K562 (cell line): ENCODE results near the gene SNUPN. TPM values are rescaled to one million over a fixed set of nuclear protein-coding genes. Genes with fewer than 3 reads are reported as not detected.

ENCODE experiments used
- ATF4 ChIP-seq: fragments of 450-650 bp; formaldehyde crosslinking; IDR thresholded peaks from 2 replicates; pipeline ENCODE4 v1.4.0; 2022; ENCODE audit warnings: mild to moderate bottlenecking, moderate library complexity
- SNAPC5 ChIP-seq: fragments of 250-450 bp; sonication (Bioruptor Pico); IDR thresholded peaks from 2 replicates; pipeline ENCODE4 v1.8.0; 2021; ENCODE audit warnings: moderate library complexity, mild to moderate bottlenecking, inconsistent platforms
- ZNF584 ChIP-seq: fragments of 200-800 bp; sonication (Bioruptor generic); IDR thresholded peaks from 2 replicates; pipeline ENCODE4 v1.6.1; 2016; ENCODE audit warnings: low read depth, mild to moderate bottlenecking, missing genetic modification characterization, missing compliant biosample characterization
- polyA plus RNA-seq, 8 experiments: library from polyadenylated mRNA; depleted of rRNA in 4 of 8; stranded (reverse) in 5 of 8; unstranded in 3 of 8; fragments of >200 nt; fragmentation: Nextera tagmentation in 2 of 8; fragmentation: Illumina TruSeq in 1 of 8; extraction: Ambion mirVana in 2 of 8; extraction: Trizol in 1 of 8; gene quantifications; 2 replicates each; pipeline versions ENCODE4 v1.2.1 to v1.2.3, GENCODE V29; 2011 to 2014; ENCODE audit warnings: inconsistent platforms in 1 of 8, missing spikeins in 1 of 8
- total RNA-seq, 7 experiments: library from RNA; depleted of rRNA in 6 of 7; stranded (reverse); fragments of >200 nt in 6 of 7; fragmentation: Illumina TruSeq in 2 of 7; extraction: Trizol in 2 of 7; gene quantifications; 2 replicates each; pipeline versions ENCODE4 v1.2.1 to v1.2.3, GENCODE V29; 2011 to 2021; ENCODE audit warnings: low replicate concordance in 1 of 7
- TF ChIP-seq, protein P1 (sequence below): fragments of 450-650 bp; IDR thresholded peaks from 2 replicates; pipeline ENCODE4 v1.6.1; 2016; ENCODE audit warnings: mild to moderate bottlenecking, moderate library complexity
- TF ChIP-seq, protein P2 (sequence below): IDR thresholded peaks from 2 replicates; pipeline ENCODE4 v1.6.1; 2014; ENCODE audit warnings: antibody characterized with exemption
- TF ChIP-seq, protein P3 (sequence below): sonication (generic); formaldehyde crosslinking; IDR thresholded peaks from 2 replicates; pipeline ENCODE4 v1.8.0; 2022; ENCODE audit warnings: mild to moderate bottlenecking, missing genetic modification reagents, borderline replicate concordance

The SNUPN gene
- total and polyA plus RNA-seq, 9 of the 15 experiments (the other 6 are each of a cell fraction or from before 2014, with no cell fraction given), result 32.2 to 78.3 (median 40.0) TPM

GRCh38 chr15:75650908-75651809 lies 25.6 kb upstream of the SNUPN start (continued):
- TF ChIP-seq, protein P1, sequence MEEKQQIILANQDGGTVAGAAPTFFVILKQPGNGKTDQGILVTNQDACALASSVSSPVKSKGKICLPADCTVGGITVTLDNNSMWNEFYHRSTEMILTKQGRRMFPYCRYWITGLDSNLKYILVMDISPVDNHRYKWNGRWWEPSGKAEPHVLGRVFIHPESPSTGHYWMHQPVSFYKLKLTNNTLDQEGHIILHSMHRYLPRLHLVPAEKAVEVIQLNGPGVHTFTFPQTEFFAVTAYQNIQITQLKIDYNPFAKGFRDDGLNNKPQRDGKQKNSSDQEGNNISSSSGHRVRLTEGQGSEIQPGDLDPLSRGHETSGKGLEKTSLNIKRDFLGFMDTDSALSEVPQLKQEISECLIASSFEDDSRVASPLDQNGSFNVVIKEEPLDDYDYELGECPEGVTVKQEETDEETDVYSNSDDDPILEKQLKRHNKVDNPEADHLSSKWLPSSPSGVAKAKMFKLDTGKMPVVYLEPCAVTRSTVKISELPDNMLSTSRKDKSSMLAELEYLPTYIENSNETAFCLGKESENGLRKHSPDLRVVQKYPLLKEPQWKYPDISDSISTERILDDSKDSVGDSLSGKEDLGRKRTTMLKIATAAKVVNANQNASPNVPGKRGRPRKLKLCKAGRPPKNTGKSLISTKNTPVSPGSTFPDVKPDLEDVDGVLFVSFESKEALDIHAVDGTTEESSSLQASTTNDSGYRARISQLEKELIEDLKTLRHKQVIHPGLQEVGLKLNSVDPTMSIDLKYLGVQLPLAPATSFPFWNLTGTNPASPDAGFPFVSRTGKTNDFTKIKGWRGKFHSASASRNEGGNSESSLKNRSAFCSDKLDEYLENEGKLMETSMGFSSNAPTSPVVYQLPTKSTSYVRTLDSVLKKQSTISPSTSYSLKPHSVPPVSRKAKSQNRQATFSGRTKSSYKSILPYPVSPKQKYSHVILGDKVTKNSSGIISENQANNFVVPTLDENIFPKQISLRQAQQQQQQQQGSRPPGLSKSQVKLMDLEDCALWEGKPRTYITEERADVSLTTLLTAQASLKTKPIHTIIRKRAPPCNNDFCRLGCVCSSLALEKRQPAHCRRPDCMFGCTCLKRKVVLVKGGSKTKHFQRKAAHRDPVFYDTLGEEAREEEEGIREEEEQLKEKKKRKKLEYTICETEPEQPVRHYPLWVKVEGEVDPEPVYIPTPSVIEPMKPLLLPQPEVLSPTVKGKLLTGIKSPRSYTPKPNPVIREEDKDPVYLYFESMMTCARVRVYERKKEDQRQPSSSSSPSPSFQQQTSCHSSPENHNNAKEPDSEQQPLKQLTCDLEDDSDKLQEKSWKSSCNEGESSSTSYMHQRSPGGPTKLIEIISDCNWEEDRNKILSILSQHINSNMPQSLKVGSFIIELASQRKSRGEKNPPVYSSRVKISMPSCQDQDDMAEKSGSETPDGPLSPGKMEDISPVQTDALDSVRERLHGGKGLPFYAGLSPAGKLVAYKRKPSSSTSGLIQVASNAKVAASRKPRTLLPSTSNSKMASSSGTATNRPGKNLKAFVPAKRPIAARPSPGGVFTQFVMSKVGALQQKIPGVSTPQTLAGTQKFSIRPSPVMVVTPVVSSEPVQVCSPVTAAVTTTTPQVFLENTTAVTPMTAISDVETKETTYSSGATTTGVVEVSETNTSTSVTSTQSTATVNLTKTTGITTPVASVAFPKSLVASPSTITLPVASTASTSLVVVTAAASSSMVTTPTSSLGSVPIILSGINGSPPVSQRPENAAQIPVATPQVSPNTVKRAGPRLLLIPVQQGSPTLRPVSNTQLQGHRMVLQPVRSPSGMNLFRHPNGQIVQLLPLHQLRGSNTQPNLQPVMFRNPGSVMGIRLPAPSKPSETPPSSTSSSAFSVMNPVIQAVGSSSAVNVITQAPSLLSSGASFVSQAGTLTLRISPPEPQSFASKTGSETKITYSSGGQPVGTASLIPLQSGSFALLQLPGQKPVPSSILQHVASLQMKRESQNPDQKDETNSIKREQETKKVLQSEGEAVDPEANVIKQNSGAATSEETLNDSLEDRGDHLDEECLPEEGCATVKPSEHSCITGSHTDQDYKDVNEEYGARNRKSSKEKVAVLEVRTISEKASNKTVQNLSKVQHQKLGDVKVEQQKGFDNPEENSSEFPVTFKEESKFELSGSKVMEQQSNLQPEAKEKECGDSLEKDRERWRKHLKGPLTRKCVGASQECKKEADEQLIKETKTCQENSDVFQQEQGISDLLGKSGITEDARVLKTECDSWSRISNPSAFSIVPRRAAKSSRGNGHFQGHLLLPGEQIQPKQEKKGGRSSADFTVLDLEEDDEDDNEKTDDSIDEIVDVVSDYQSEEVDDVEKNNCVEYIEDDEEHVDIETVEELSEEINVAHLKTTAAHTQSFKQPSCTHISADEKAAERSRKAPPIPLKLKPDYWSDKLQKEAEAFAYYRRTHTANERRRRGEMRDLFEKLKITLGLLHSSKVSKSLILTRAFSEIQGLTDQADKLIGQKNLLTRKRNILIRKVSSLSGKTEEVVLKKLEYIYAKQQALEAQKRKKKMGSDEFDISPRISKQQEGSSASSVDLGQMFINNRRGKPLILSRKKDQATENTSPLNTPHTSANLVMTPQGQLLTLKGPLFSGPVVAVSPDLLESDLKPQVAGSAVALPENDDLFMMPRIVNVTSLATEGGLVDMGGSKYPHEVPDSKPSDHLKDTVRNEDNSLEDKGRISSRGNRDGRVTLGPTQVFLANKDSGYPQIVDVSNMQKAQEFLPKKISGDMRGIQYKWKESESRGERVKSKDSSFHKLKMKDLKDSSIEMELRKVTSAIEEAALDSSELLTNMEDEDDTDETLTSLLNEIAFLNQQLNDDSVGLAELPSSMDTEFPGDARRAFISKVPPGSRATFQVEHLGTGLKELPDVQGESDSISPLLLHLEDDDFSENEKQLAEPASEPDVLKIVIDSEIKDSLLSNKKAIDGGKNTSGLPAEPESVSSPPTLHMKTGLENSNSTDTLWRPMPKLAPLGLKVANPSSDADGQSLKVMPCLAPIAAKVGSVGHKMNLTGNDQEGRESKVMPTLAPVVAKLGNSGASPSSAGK, result no peak
- TF ChIP-seq ZNF584 (peak; percentile 29; the same call in 1 of the 2 replicates), SNAPC5 (CRISPR knock-in tag) (no peak), ATF4 (CRISPR knock-in tag) (no peak)
- TF ChIP-seq, protein P2, sequence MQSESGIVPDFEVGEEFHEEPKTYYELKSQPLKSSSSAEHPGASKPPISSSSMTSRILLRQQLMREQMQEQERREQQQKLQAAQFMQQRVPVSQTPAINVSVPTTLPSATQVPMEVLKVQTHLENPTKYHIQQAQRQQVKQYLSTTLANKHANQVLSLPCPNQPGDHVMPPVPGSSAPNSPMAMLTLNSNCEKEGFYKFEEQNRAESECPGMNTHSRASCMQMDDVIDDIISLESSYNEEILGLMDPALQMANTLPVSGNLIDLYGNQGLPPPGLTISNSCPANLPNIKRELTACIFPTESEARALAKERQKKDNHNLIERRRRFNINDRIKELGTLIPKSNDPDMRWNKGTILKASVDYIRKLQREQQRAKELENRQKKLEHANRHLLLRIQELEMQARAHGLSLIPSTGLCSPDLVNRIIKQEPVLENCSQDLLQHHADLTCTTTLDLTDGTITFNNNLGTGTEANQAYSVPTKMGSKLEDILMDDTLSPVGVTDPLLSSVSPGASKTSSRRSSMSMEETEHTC, result peak; percentile 64; the same call in 1 of the 2 replicates
- TF ChIP-seq, protein P3, sequence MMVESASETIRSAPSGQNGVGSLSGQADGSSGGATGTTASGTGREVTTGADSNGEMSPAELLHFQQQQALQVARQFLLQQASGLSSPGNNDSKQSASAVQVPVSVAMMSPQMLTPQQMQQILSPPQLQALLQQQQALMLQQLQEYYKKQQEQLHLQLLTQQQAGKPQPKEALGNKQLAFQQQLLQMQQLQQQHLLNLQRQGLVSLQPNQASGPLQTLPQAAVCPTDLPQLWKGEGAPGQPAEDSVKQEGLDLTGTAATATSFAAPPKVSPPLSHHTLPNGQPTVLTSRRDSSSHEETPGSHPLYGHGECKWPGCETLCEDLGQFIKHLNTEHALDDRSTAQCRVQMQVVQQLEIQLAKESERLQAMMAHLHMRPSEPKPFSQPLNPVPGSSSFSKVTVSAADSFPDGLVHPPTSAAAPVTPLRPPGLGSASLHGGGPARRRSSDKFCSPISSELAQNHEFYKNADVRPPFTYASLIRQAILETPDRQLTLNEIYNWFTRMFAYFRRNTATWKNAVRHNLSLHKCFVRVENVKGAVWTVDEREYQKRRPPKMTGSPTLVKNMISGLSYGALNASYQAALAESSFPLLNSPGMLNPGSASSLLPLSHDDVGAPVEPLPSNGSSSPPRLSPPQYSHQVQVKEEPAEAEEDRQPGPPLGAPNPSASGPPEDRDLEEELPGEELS (CRISPR knock-in tag), result 0 out of 2 replicates have a peak, but pooled peaks have one; percentile 43
